Neural cell (in vitro differentiated cells): ENCODE measurements around the gene CASP6. TPM values are rescaled to one million over a fixed set of nuclear protein-coding genes. Genes with fewer than 3 reads are reported as not detected.

Source experiments
- H2AFZ ChIP-seq: fragments of 200-600, 300-800 bp; sonication (generic), shearing (Covaris generic); 2 replicates; pipeline ENCODE4 v1.6.0; 2014; ENCODE audit warnings: low read depth, mild to moderate bottlenecking, antibody characterized with exemption, low read length, moderate library complexity
- H3F3A ChIP-seq: fragments of 200-600 bp; shearing (Covaris generic); 2 replicates; pipeline ENCODE4 v1.6.1; 2016; ENCODE audit warnings: mild to moderate bottlenecking, moderate library complexity, mixed read lengths, antibody characterized with exemption, low read length; ENCODE audit not compliant: insufficient read depth, poor library complexity, severe bottlenecking
- H3K27ac ChIP-seq: fragments of 200-600, 300-800 bp; sonication (generic), shearing (Covaris generic); 2 replicates; pipeline ENCODE4 v1.5.1; 2014; ENCODE audit warnings: mild to moderate bottlenecking, low read length, moderate library complexity
- H3K27me3 ChIP-seq: fragments of 300-800, 200-600 bp; sonication (generic), shearing (Covaris generic); 2 replicates; pipeline ENCODE4 v1.6.0; 2014; ENCODE audit warnings: mild to moderate bottlenecking, low read depth, low read length, moderate library complexity; ENCODE audit not compliant: insufficient read depth
- H3K36me3 ChIP-seq: fragments of 300-800, 200-600 bp; sonication (generic), shearing (Covaris generic); 2 replicates; pipeline ENCODE4 v1.5.1; 2014; ENCODE audit warnings: mild to moderate bottlenecking, antibody characterized with exemption, low read length, moderate library complexity; ENCODE audit not compliant: insufficient read depth
- H3K4me2 ChIP-seq: fragments of 300-800, 200-600 bp; sonication (generic), shearing (Covaris generic); 2 replicates; pipeline ENCODE4 v1.6.0; 2014; ENCODE audit warnings: mild to moderate bottlenecking, low read length
- H3K4me3 ChIP-seq: fragments of 300-800, 200-600 bp; sonication (generic), shearing (Covaris generic); 2 replicates; pipeline ENCODE4 v1.5.1; 2014; ENCODE audit warnings: mild to moderate bottlenecking, low read length, moderate library complexity
- H3K79me2 ChIP-seq: fragments of 200-600 bp; shearing (Covaris generic); replicated peaks from 2 replicates; pipeline ENCODE4 v1.6.0; 2014; ENCODE audit warnings: mild to moderate bottlenecking, low read length, moderate library complexity; ENCODE audit not compliant: insufficient read depth
- H3K9ac ChIP-seq: fragments of 300-800, 200-600 bp; sonication (generic), shearing (Covaris generic); 2 replicates; pipeline ENCODE4 v1.6.1; 2016; ENCODE audit warnings: mild to moderate bottlenecking, low read length, mixed read lengths
- H3K9me2 ChIP-seq: fragments of 200-600 bp; shearing (Covaris generic); 2 replicates; pipeline ENCODE4 v1.6.1; 2016; ENCODE audit warnings: mild to moderate bottlenecking, low read length, mixed read lengths; ENCODE audit not compliant: insufficient read depth
- H3K9me3 ChIP-seq: fragments of 200-600, 300-800 bp; sonication (generic), shearing (Covaris generic); 2 replicates; pipeline ENCODE4 v1.6.1; 2016; ENCODE audit warnings: mild to moderate bottlenecking, mixed run types, low read length, moderate library complexity, mixed read lengths
- H4K20me1 ChIP-seq: fragments of 200-600 bp; shearing (Covaris generic); 2 replicates; pipeline ENCODE4 v1.6.1; 2016; ENCODE audit warnings: mild to moderate bottlenecking, mixed run types; ENCODE audit not compliant: insufficient read depth
- CTCF ChIP-seq: fragments of 450-650 bp; IDR thresholded peaks from 2 replicates; pipeline ENCODE4 v1.5.1; 2014; ENCODE audit warnings: antibody characterized with exemption, mild to moderate bottlenecking, moderate library complexity; ENCODE audit not compliant: poor library complexity, severe bottlenecking
- EP300 ChIP-seq: fragments of 450-650 bp; conservative IDR thresholded peaks from 2 replicates; pipeline ENCODE4 v1.6.1; 2014; ENCODE audit warnings: antibody characterized with exemption, mild to moderate bottlenecking, moderate library complexity; ENCODE audit not compliant: poor library complexity, severe bottlenecking
- EZH2 ChIP-seq: fragments of 200-600, 300-800 bp; shearing (Covaris generic), sonication (generic); IDR thresholded peaks from 2 replicates; pipeline ENCODE4 v1.6.1; 2014; ENCODE audit warnings: antibody characterized with exemption, low read length, borderline replicate concordance, mild to moderate bottlenecking; ENCODE audit not compliant: insufficient read depth, poor library complexity, severe bottlenecking
- MXI1 ChIP-seq: fragments of 450-650 bp; conservative IDR thresholded peaks from 2 replicates; pipeline ENCODE4 v1.6.1; 2014; ENCODE audit warnings: antibody characterized with exemption, mild to moderate bottlenecking; ENCODE audit not compliant: poor library complexity, severe bottlenecking
- POLR2AphosphoS5 ChIP-seq: IDR thresholded peaks from 2 replicates; pipeline ENCODE4 v1.6.1; 2012
- RAD21 ChIP-seq: fragments of 450-650 bp; conservative IDR thresholded peaks from 2 replicates; pipeline ENCODE4 v1.6.1; 2014; ENCODE audit warnings: antibody characterized with exemption, mild to moderate bottlenecking, moderate library complexity
- REST ChIP-seq: IDR thresholded peaks from 2 replicates; pipeline ENCODE4 v1.6.1; 2012; ENCODE audit warnings: borderline replicate concordance
- SMC3 ChIP-seq: fragments of 450-650 bp; conservative IDR thresholded peaks from 2 replicates; pipeline ENCODE4 v1.6.1; 2014; ENCODE audit warnings: antibody characterized with exemption, mild to moderate bottlenecking, moderate library complexity; ENCODE audit not compliant: poor library complexity
- TAF1 ChIP-seq: IDR thresholded peaks from 2 replicates; pipeline ENCODE4 v1.6.1; 2012; ENCODE audit warnings: low read depth
- polyA plus RNA-seq: library from polyadenylated mRNA; depleted of rRNA; stranded (reverse); fragments of >200 nt; gene quantifications from 2 replicates; pipeline ENCODE4 v1.2.3, GENCODE V29; 2014

The CASP6 gene
- polyA plus RNA-seq, 1 donor from 2014 or later: 5.1 TPM

GRCh38 chr4:109735566-109736365 is 32.5 kb upstream of the CASP6 start:
- Histone ChIP-seq H3K9ac (no peak overlapping the region), H3K9me2 (no peaks in the 10 kb centered on the region), H3F3A (no peaks in the 10 kb centered on the region), H3K36me3 (no peaks in the 10 kb centered on the region), H3K9me3 (no peaks in the 10 kb centered on the region), H3K4me2 (no peak overlapping the region), H4K20me1 (no peaks in the 10 kb centered on the region), H3K4me3 (no peak overlapping the region), H3K27me3 (no peaks in the 10 kb centered on the region), H3K27ac (no peak overlapping the region), H3K79me2 (no peaks in the 10 kb centered on the region), H2AFZ (no peak overlapping the region)
- no peak for TF ChIP-seq MXI1
- TF ChIP-seq EZH2: no peak
- no peak for TF ChIP-seq TAF1
- TF ChIP-seq CTCF: no peak
- TF ChIP-seq RAD21: no peak
- TF ChIP-seq REST: no peak
- no peak for TF ChIP-seq SMC3
- TF ChIP-seq EP300: no peak
- TF ChIP-seq POLR2AphosphoS5: no peak

- no peak for TF ChIP-seq RAD21
- TF ChIP-seq TAF1: no peak
- TF ChIP-seq EZH2: no peak
- Histone ChIP-seq H3K9me3 (no peaks in the 10 kb centered on the region), H3F3A (no peaks in the 10 kb centered on the region), H3K27ac (no peak overlapping the region), H3K9ac (no peak overlapping the region), H2AFZ (no peak overlapping the region), H3K79me2 (no peaks in the 10 kb centered on the region), H3K27me3 (no peaks in the 10 kb centered on the region), H4K20me1 (no peaks in the 10 kb centered on the region), H3K4me3 (no peak overlapping the region), H3K36me3 (no peaks in the 10 kb centered on the region), H3K9me2 (no peaks in the 10 kb centered on the region), H3K4me2 (no peak overlapping the region)
Measured at GRCh38 chr4:109733728-109734127, 30.5 kb upstream of the CASP6 start.
